ENCODE measurements around the gene CCR1.

The CCR1 gene

GRCh38 chr3:46208167-46208704, at the start of gene CCR1:
Gene CCR1 (minus strand): TSS chr3:46208313. CDS start chr3:46204313, 4,000 bp downstream.
- no peaks in the 10 kb centered on the region for H3K4me1 Mint-ChIP-seq
- H3K27me3 Mint-ChIP-seq (ENCODE audit: low read depth) = peaks cover 7% of the 10 kb centered on the region
- H3K9me3 Mint-ChIP-seq = no peaks in the 10 kb centered on the region
- H3K27ac Mint-ChIP-seq = no peak within 1 kb of the TSS
- no peak within 1 kb of the TSS for H3K4me3 Mint-ChIP-seq
- TF ChIP-seq CTCF (IDR thresholded peaks at IDR 0.05; ENCODE audit: unreplicated experiment in 3 of 3) = peak in 2 of 3 experiments; percentile 18 to 45
- no peaks in the 10 kb centered on the region for H3K36me3 Mint-ChIP-seq (ENCODE audit: low read depth)

GRCh38 chr3:46252980-46253379, 44.9 kb upstream of the CCR1 start:
- no peaks in the 10 kb centered on the region for H3K36me3 Mint-ChIP-seq (ENCODE audit: low read depth)
- H3K27ac Mint-ChIP-seq = no peak overlapping the region
- peaks cover 5% of the 10 kb centered on the region for H3K27me3 Mint-ChIP-seq (ENCODE audit: low read depth)
- H3K9me3 Mint-ChIP-seq = no peaks in the 10 kb centered on the region
- no peak overlapping the region for H3K4me3 Mint-ChIP-seq
- TF ChIP-seq CTCF (IDR thresholded peaks at IDR 0.05; ENCODE audit: unreplicated experiment in 3 of 3) = no peak
- H3K4me1 Mint-ChIP-seq = no peaks in the 10 kb centered on the region

- H3K27me3 Mint-ChIP-seq (ENCODE audit: low read depth) = peaks cover 6% of the 10 kb centered on the region
- no peak overlapping the region for H3K27ac Mint-ChIP-seq
- H3K36me3 Mint-ChIP-seq (ENCODE audit: low read depth) = no peaks in the 10 kb centered on the region
- H3K4me3 Mint-ChIP-seq = no peak overlapping the region
- no peaks in the 10 kb centered on the region for H3K4me1 Mint-ChIP-seq
- no peak for TF ChIP-seq CTCF (IDR thresholded peaks at IDR 0.05; ENCODE audit: unreplicated experiment in 3 of 3)
- no peaks in the 10 kb centered on the region for H3K9me3 Mint-ChIP-seq
Observed at GRCh38 chr3:46245146-46245545, 37.0 kb upstream of the CCR1 start.

GRCh38 chr3:46243560-46243959, 35.4 kb upstream of the CCR1 start:
- Mint-ChIP-seq H3K9me3 (no peaks in the 10 kb centered on the region), H3K27ac (no peak overlapping the region), H3K27me3 (ENCODE audit: low read depth) (peaks cover 12% of the 10 kb centered on the region), H3K4me1 (no peaks in the 10 kb centered on the region), H3K36me3 (ENCODE audit: low read depth) (no peaks in the 10 kb centered on the region), H3K4me3 (no peak overlapping the region)
- TF ChIP-seq CTCF (IDR thresholded peaks at IDR 0.05; ENCODE audit: unreplicated experiment in 3 of 3) = no peak

GRCh38 chr3:46242120-46242519, 34.0 kb upstream of the CCR1 start, which contains the start of gene CCR3:
Gene CCR3 (plus strand): TSS chr3:46242460. CDS start chr3:46265159, 22,699 bp downstream.
- no peak within 1 kb of the TSS for H3K4me3 Mint-ChIP-seq
- H3K36me3 Mint-ChIP-seq (ENCODE audit: low read depth) = no peaks in the 10 kb centered on the region
- peaks cover 16% of the 10 kb centered on the region for H3K27me3 Mint-ChIP-seq (ENCODE audit: low read depth)
- H3K4me1 Mint-ChIP-seq = no peaks in the 10 kb centered on the region
- no peak for TF ChIP-seq CTCF (IDR thresholded peaks at IDR 0.05; ENCODE audit: unreplicated experiment in 3 of 3)
- H3K27ac Mint-ChIP-seq = no peak within 1 kb of the TSS
- H3K9me3 Mint-ChIP-seq = no peaks in the 10 kb centered on the region

GRCh38 chr3:46239952-46240351, 31.8 kb upstream of the CCR1 start:
- Mint-ChIP-seq H3K9me3 (no peaks in the 10 kb centered on the region), H3K4me3 (no peak overlapping the region), H3K27ac (no peak overlapping the region), H3K36me3 (ENCODE audit: low read depth) (no peaks in the 10 kb centered on the region), H3K4me1 (no peaks in the 10 kb centered on the region), H3K27me3 (ENCODE audit: low read depth) (peaks cover 17% of the 10 kb centered on the region)
- no peak for TF ChIP-seq CTCF (IDR thresholded peaks at IDR 0.05; ENCODE audit: unreplicated experiment in 3 of 3)
